AG10803 (cell line): Measurements from ENCODE around the gene KANSL2.
"Not testable (repeated sequence)": the region's sequence is repeated elsewhere in the genome, so short reads cannot be mapped to it uniquely, and the experiment has no call there.

Experiments
- DNase-seq: peaks from one replicate; pipeline ENCODE4 v3.0.0; 2010; ENCODE audit warnings: low read depth
- H3K4me3 ChIP-seq: 2 replicates; pipeline ENCODE4 v1.5.1; 2011; ENCODE audit warnings: mild to moderate bottlenecking, low read length, control low read depth
- CTCF ChIP-seq: conservative IDR thresholded peaks from 2 replicates; pipeline ENCODE4 v1.5.1; 2011; ENCODE audit warnings: mild to moderate bottlenecking, low read length, control low read depth, inconsistent platforms

Gene KANSL2

GRCh38 chr12:48690436-48690835 is 8.4 kb upstream of the KANSL2 start:
- H3K4me3 ChIP-seq, result no peak overlapping the region
- no peak for TF ChIP-seq CTCF
- DNase-seq, result no peak

DNA sequence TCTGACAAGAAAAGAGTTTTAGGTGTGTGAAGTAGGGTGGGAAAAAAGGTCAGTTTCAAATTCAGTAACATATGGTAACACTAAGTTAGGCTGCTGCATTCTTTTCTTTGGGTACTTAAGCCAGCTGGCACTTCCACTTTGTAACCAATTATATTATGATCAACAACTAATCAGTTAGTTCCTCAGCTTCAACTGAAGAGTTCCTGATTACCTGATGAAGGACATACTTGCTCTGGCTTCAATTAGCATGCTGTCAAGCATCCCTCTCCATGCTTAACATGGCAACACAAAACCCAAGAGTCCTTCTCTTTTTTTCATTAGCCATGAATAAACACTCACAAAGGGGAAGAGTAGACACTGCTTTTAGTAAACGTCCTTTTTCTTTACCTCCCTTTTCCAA is 6.8 kb upstream of the KANSL2 start:
- DNase-seq, result no peak
- H3K4me3 ChIP-seq, result no peak overlapping the region
- no peak for TF ChIP-seq CTCF

DNA sequence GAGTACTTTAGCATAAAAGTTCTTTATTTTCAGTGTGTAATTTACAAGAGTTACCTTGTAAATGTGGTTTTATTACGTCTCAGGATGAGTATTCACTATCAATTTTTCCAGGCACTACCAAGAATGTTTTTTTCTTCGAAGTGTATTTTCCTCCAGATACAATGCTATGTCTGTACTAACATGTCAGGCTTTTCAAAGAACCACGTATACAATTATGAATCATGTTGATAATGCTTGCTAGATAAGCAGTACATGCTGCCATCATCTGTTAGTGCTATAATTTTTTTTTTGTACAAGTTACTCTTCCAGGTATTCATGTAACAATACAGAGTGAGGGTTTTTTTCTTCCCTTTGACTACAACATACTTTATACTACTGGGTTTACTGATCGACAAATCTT is 5.6 kb upstream of the KANSL2 start:
- no peak for DNase-seq
- no peak overlapping the region for H3K4me3 ChIP-seq
- TF ChIP-seq CTCF, result no peak

DNA sequence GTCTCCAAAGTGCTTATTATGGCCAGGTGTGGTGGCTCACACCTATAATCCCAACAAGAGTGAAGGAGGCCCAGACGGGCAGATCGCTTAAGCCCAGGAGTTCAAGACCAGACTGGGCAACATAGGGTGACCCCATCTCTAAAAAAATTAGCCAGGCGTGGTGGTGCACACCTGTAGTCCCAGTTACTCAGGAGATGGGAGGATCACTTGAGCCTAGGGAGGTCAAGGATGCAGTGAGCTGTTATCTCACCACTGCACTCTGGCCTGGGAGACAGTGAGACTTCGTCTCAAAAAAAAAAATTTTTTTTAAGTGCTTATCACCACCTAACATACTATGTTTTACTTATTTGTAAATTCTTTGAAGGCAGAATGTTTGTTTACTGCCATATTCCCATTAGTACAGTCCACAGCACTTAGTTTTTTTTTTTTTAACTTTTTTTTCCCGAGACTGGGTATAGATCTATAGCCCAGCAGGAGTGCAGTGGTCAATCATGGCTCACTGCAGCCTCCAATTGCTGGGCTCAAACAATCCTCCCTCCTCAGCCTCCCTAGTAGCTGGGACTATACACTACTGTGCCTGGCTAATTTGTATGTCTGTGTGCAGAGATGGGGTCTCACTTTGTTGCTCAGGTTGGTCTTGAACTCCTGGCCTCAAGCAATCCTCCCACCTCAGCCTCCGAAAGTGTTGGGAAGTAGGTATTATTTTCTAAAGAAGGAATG is 4.7 kb upstream of the KANSL2 start:
- TF ChIP-seq CTCF, result no peak
- H3K4me3 ChIP-seq, result no peak overlapping the region
- no peak for DNase-seq

DNA sequence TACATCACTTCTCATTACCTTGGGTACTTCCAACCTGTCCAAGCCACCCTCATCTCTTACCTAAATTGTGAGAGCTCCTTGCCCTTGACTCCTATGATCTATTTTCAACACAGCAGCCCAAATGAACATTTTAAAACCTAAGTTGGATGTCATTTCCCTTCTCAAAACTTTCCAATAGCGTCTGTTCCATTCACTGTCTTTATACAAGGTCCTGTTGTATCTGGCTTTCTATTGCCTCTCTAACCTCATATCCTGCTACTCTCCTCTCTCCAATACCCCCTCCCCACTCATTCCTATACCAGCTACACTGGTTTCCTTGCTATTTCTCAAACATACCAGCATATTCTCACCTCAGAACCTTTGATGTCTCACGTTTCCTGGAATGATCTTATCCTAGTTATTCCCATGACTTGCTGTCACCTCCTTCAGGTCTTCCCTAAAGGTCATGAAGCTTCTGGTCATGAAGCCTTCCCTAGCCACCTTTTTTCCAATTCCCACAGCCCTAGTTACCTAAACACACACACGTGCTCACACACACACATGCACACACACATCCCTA is 4.1 kb upstream of the KANSL2 start:
- no peak overlapping the region for H3K4me3 ChIP-seq
- DNase-seq, result no peak
- TF ChIP-seq CTCF, result no peak

DNA sequence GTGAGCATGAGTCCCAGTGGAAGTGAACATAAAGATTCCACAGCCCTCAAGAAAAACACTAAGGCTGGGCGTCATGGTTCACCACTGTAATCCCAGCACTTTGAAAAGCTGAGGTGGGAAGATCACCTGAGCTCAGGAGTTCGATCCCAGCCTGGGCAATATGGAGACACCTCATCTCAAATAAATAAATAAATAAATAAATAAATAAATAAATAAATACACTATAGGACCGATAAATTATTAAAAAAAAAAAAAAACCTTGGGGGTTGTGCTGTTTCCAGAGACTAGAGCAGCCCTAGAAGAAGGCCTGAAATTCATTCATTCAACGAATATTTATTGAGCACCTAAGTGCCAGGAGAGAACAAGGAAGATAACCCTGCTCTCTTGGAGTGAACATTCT is 1.5 kb upstream of the KANSL2 start:
- DNase-seq, result no peak
- no peak overlapping the region for H3K4me3 ChIP-seq
- no peak for TF ChIP-seq CTCF

DNA sequence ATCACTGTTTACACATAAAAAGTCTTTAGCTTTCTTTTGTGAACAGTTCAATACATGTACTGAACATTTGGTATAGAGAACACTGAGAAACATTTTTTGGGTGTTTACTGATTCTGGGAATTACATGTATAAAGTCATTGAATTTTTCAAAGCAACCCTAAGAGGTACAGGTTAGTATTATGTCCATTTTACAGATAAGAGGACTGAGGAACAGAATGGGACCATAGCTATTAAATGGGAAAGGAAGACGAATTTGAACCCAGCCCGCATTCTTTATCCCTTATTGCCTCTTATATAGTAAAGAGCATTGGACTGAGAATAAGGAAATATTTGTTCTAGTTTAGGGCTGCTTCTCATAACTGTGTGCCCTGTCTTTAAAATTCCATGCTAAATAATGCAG is 889 bp upstream of the KANSL2 start:
- TF ChIP-seq CTCF, result no peak
- no peak for DNase-seq
- H3K4me3 ChIP-seq, result peak overlapping the region; percentile 74; the same call in 1 of the 2 replicates

DNA sequence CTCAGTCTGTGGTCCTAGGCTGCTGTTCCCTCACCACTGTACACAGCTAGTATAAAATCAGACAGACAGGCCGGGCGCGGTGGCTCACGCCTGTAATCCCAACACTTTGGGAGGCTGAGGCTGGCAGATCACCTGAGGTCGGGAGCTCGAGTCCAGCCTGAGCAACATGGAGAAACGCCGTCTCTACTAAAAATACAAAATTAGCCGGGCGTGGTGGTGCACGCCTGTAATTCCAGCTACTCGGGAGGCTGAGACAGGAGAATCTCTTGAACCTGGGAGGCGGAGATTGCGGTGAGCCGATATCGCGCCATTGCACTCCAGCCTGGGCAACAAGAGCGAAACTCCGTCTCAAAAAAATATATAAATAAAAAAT is 481 bp upstream of the KANSL2 start:
- DNase-seq, result not testable (repeated sequence)
- H3K4me3 ChIP-seq, result peak overlapping the region; percentile 74
